Thyroid gland (tissue), 4 donors: Measurements from ENCODE around the gene OR52B6.

Experiments used
- CTCF ChIP-seq, 6 experiments: fragments of 200-600 bp in 3 of 6; fragments of 450-650 bp in 3 of 6; sonication (generic) in 3 of 6; IDR thresholded peaks; one replicate each; pipeline ENCODE4 v1.5.1; 2016 to 2019; ENCODE audit warnings: antibody characterized with exemption in 6 of 6, mild to moderate bottlenecking in 2 of 6, inconsistent platforms in 1 of 6, moderate library complexity in 1 of 6
- POLR2A ChIP-seq, 2 donors: fragments of 450-650 bp; IDR thresholded peaks; one replicate each; pipeline ENCODE4 v1.6.1; 2017; ENCODE audit warnings: antibody characterized with exemption in 2 of 2, mild to moderate bottlenecking in 2 of 2, moderate library complexity in 1 of 2

- TF ChIP-seq CTCF (IDR thresholded peaks at IDR 0.05) (no peak), POLR2A (IDR thresholded peaks at IDR 0.05) (no peak)
Observed at GRCh38 chr11:5534046-5534445, 46.6 kb upstream of the OR52B6 start.
